GM23338 (cell line): ENCODE results near the gene SUSD3. TPM values are rescaled to one million over a fixed set of nuclear protein-coding genes. Genes with fewer than 3 reads are reported as not detected.

Source experiments
- ATAC-seq: fragments of 200-7000 bp; cut with Tn5 transposase; 3 replicates; pipeline ENCODE4 v1.9.1; 2020
- DNase-seq: peaks from one replicate; pipeline ENCODE4 v3.0.0-alpha.2; 2015; ENCODE audit warnings: low spot score
- H2AFZ ChIP-seq: fragments of 200-600 bp; sonication (generic); 2 replicates; pipeline ENCODE4 v1.8.0; 2016; ENCODE audit warnings: antibody characterized with exemption, mild to moderate bottlenecking, moderate library complexity
- H3F3A ChIP-seq: fragments of 200-600 bp; sonication (generic); replicated peaks from 2 replicates; pipeline ENCODE4 v1.8.0; 2017; ENCODE audit warnings: antibody characterized with exemption, mixed run types, low read depth
- H3K27ac ChIP-seq: fragments of 200-600 bp; sonication (generic); 2 replicates; pipeline ENCODE4 v1.6.1; 2016; ENCODE audit warnings: low read depth
- H3K27me3 ChIP-seq: fragments of 200-600 bp; sonication (generic); 2 replicates; pipeline ENCODE4 v1.8.0; 2016; ENCODE audit warnings: mild to moderate bottlenecking, mixed run types, moderate library complexity; ENCODE audit not compliant: insufficient read depth
- H3K36me3 ChIP-seq: fragments of 200-600 bp; sonication (generic); 2 replicates; pipeline ENCODE4 v1.8.0; 2016; ENCODE audit warnings: mild to moderate bottlenecking; ENCODE audit not compliant: insufficient read depth
- H3K4me1 ChIP-seq: fragments of 200-600 bp; sonication (generic); 2 replicates; pipeline ENCODE4 v1.8.0; 2016; ENCODE audit warnings: mild to moderate bottlenecking, moderate library complexity; ENCODE audit not compliant: insufficient read depth
- H3K4me2 ChIP-seq: fragments of 200-600 bp; sonication (generic); 2 replicates; pipeline ENCODE4 v1.7.1; 2017; ENCODE audit warnings: mixed run types
- H3K4me3 ChIP-seq: fragments of 200-600 bp; sonication (generic); 2 replicates; pipeline ENCODE4 v1.6.1; 2016; ENCODE audit warnings: mixed run types
- H3K79me2 ChIP-seq: fragments of 200-600 bp; sonication (generic); replicated peaks from 2 replicates; pipeline ENCODE4 v1.8.0; 2017; ENCODE audit warnings: mild to moderate bottlenecking; ENCODE audit not compliant: insufficient read depth
- H3K9me2 ChIP-seq: fragments of 200-600 bp; sonication (generic); 2 replicates; pipeline ENCODE4 v1.8.0; 2017; ENCODE audit not compliant: insufficient read depth
- H4K20me1 ChIP-seq: fragments of 200-600 bp; sonication (generic); replicated peaks from 2 replicates; pipeline ENCODE4 v1.8.0; 2017; ENCODE audit warnings: mild to moderate bottlenecking; ENCODE audit not compliant: insufficient read depth
- H3K27ac Mint-ChIP-seq: 2 replicates; pipeline ENCODE4 v1.8.0; 2020; ENCODE audit warnings: inconsistent platforms, mild to moderate bottlenecking, moderate library complexity, mixed read lengths
- H3K27me3 Mint-ChIP-seq: 3 replicates; pipeline ENCODE4 v1.8.0; 2022; ENCODE audit warnings: low read depth, mild to moderate bottlenecking, moderate library complexity, mixed read lengths, inconsistent platforms; ENCODE audit not compliant: insufficient read depth, poor library complexity
- H3K36me3 Mint-ChIP-seq: 3 replicates; pipeline ENCODE4 v1.8.0; 2021; ENCODE audit warnings: low read depth, mild to moderate bottlenecking, inconsistent platforms, moderate library complexity, mixed read lengths
- H3K4me1 Mint-ChIP-seq: 3 replicates; pipeline ENCODE4 v1.8.0; 2020; ENCODE audit warnings: mild to moderate bottlenecking, inconsistent platforms, mixed read lengths
- H3K4me3 Mint-ChIP-seq: 3 replicates; pipeline ENCODE4 v1.8.0; 2021; ENCODE audit warnings: moderate library complexity, mild to moderate bottlenecking, inconsistent platforms, mixed read lengths
- H3K9me3 Mint-ChIP-seq: 3 replicates; pipeline ENCODE4 v1.8.0; 2020; ENCODE audit warnings: moderate library complexity, mild to moderate bottlenecking, inconsistent platforms, mixed read lengths
- EZH2phosphoT487 ChIP-seq: fragments of 200-600 bp; sonication (generic); IDR thresholded peaks from one replicate; pipeline ENCODE4 v1.8.1; 2018; ENCODE audit warnings: antibody characterized with exemption; ENCODE audit not compliant: unreplicated experiment
- JUNB ChIP-seq: IDR thresholded peaks from one replicate; pipeline ENCODE4 v1.6.1; 2016; ENCODE audit warnings: antibody characterized with exemption; ENCODE audit not compliant: unreplicated experiment
- ZNF462 ChIP-seq: fragments of 250-450 bp; sonication (Bioruptor Pico); IDR thresholded peaks from 2 replicates; pipeline ENCODE4 v1.5.0; 2020; ENCODE audit warnings: mild to moderate bottlenecking, moderate library complexity
- polyA plus RNA-seq: library from polyadenylated mRNA; unstranded; fragments of >200 nt; fragmentation: Nextera tagmentation; extraction: Ambion mirVana; gene quantifications from 2 replicates; pipeline ENCODE4 v1.2.1, GENCODE V29; 2016
- total RNA-seq: library from RNA; depleted of rRNA; stranded (reverse); fragments of >200 nt; shearing (Covaris generic); gene quantifications from 2 replicates; pipeline ENCODE4 v1.2.3, GENCODE V29; 2014
- TF ChIP-seq, protein P1 (sequence below), 2 experiments: fragments of 200-600 bp in 1 of 2; sonication (generic) in 1 of 2; conservative IDR thresholded peaks; 2 replicates each; pipeline versions ENCODE4 v1.5.1 to v1.6.1; 2016 to 2017; ENCODE audit warnings: antibody characterized with exemption in 2 of 2, low read depth in 2 of 2, mild to moderate bottlenecking in 2 of 2, moderate library complexity in 1 of 2

Gene SUSD3
- total and polyA plus RNA-seq, 2 experiments from 2014 or later, result 6.9 to 20.1 TPM

- Mint-ChIP-seq H3K27me3 (peaks cover 12% of the 10 kb centered on the region), H3K27ac (no peak overlapping the region), H3K9me3 (no peaks in the 10 kb centered on the region), H3K4me3 (no peak overlapping the region), H3K36me3 (no peaks in the 10 kb centered on the region), H3K4me1 (peaks cover 21% of the 10 kb centered on the region)
- Histone ChIP-seq H3K79me2 (no peaks in the 10 kb centered on the region), H3K4me3 (no peak overlapping the region), H3F3A (no peaks in the 10 kb centered on the region), H3K9me2 (no peaks in the 10 kb centered on the region), H3K27ac (no peak overlapping the region), H3K4me1 (peaks cover 20% of the 10 kb centered on the region), H2AFZ (peak overlapping the region; percentile 93), H4K20me1 (no peaks in the 10 kb centered on the region), H3K36me3 (no peaks in the 10 kb centered on the region), H3K27me3 (no peaks in the 10 kb centered on the region), H3K4me2 (peak overlapping the region; percentile 41; the same call in 1 of the 2 replicates)
- peak; percentile 60 for ATAC-seq
- TF ChIP-seq JUNB (no peak), ZNF462 (CRISPR knock-in tag) (no peak), EZH2phosphoT487 (no peak)
- TF ChIP-seq, protein P1, sequence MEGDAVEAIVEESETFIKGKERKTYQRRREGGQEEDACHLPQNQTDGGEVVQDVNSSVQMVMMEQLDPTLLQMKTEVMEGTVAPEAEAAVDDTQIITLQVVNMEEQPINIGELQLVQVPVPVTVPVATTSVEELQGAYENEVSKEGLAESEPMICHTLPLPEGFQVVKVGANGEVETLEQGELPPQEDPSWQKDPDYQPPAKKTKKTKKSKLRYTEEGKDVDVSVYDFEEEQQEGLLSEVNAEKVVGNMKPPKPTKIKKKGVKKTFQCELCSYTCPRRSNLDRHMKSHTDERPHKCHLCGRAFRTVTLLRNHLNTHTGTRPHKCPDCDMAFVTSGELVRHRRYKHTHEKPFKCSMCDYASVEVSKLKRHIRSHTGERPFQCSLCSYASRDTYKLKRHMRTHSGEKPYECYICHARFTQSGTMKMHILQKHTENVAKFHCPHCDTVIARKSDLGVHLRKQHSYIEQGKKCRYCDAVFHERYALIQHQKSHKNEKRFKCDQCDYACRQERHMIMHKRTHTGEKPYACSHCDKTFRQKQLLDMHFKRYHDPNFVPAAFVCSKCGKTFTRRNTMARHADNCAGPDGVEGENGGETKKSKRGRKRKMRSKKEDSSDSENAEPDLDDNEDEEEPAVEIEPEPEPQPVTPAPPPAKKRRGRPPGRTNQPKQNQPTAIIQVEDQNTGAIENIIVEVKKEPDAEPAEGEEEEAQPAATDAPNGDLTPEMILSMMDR (conservative IDR thresholded peaks at IDR 0.05; ENCODE audit: low read depth in 2 of 2), result peak in 1 of 2 experiments; percentile 26; a peak in 1 of 4 replicates
- peak; percentile 74 for DNase-seq
Observed at GRCh38 chr9:93052791-93053540, 5.5 kb upstream of the SUSD3 start.
